Chondrocyte (in vitro differentiated cells): Measurements from ENCODE around the gene PLSCR2. TPM values are rescaled to one million over a fixed set of nuclear protein-coding genes. Genes with fewer than 3 reads are reported as not detected.

Experiments used
- DNase-seq: peaks from one replicate; pipeline ENCODE4 v3.0.0; 2021; ENCODE audit warnings: mixed read lengths, low spot score
- H3K27ac Mint-ChIP-seq: one replicate; pipeline ENCODE4 v1.8.0; 2021; ENCODE audit warnings: mild to moderate bottlenecking, moderate library complexity, mixed read lengths; ENCODE audit not compliant: unreplicated experiment
- H3K27me3 Mint-ChIP-seq: 2 replicates; pipeline ENCODE4 v1.8.0; 2021; ENCODE audit warnings: low read depth, mixed read lengths
- H3K36me3 Mint-ChIP-seq: 2 replicates; pipeline ENCODE4 v1.8.0; 2021; ENCODE audit warnings: low read depth, mixed read lengths
- H3K4me1 Mint-ChIP-seq: 2 replicates; pipeline ENCODE4 v1.8.0; 2021; ENCODE audit warnings: low read depth, mild to moderate bottlenecking, mixed read lengths
- H3K4me3 Mint-ChIP-seq: one replicate; pipeline ENCODE4 v1.8.0; 2021; ENCODE audit warnings: mild to moderate bottlenecking, moderate library complexity, mixed read lengths; ENCODE audit not compliant: unreplicated experiment
- H3K9me3 Mint-ChIP-seq: 2 replicates; pipeline ENCODE4 v1.8.0; 2021; ENCODE audit warnings: low read depth, mixed read lengths
- total RNA-seq: library from RNA; stranded (reverse); gene quantifications from 3 replicates; pipeline ENCODE4 v1.2.1, GENCODE V29; 2021
- TF ChIP-seq, protein P1 (sequence below): fragments of 200-600 bp; sonication (generic); IDR thresholded peaks from 2 replicates; pipeline ENCODE4 v1.5.0; 2021; ENCODE audit warnings: antibody characterized with exemption, mild to moderate bottlenecking, moderate library complexity

The PLSCR2 gene
- total RNA-seq, 1 donor from 2014 or later = not detected

DNA sequence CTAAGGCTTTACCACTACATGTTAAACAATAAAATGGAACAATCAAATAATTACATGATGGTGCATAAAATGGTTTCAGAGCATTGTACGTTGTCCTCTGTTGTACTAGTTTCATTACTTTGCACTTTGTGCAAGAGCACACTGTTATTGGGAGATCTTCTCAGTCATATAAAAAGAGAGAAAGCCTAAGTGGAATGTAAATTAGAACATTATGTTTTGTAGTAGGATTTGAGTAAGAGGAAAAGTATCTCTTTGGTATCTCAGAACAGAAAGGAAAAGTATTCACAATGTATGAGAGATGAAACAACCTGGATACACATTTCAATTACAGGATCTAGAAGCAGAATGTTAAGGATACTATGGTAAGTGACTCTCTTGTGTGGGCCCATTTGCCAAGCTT is 26.9 kb upstream of the PLSCR2 start:
- Mint-ChIP-seq H3K9me3 (peaks cover 17% of the 10 kb centered on the region), H3K27ac (no peak overlapping the region), H3K36me3 (peaks cover 3% of the 10 kb centered on the region), H3K4me1 (peaks cover 23% of the 10 kb centered on the region), H3K4me3 (no peak overlapping the region), H3K27me3 (no peaks in the 10 kb centered on the region)
- no peak for DNase-seq
- TF ChIP-seq, protein P1, sequence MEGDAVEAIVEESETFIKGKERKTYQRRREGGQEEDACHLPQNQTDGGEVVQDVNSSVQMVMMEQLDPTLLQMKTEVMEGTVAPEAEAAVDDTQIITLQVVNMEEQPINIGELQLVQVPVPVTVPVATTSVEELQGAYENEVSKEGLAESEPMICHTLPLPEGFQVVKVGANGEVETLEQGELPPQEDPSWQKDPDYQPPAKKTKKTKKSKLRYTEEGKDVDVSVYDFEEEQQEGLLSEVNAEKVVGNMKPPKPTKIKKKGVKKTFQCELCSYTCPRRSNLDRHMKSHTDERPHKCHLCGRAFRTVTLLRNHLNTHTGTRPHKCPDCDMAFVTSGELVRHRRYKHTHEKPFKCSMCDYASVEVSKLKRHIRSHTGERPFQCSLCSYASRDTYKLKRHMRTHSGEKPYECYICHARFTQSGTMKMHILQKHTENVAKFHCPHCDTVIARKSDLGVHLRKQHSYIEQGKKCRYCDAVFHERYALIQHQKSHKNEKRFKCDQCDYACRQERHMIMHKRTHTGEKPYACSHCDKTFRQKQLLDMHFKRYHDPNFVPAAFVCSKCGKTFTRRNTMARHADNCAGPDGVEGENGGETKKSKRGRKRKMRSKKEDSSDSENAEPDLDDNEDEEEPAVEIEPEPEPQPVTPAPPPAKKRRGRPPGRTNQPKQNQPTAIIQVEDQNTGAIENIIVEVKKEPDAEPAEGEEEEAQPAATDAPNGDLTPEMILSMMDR = no peak

DNA sequence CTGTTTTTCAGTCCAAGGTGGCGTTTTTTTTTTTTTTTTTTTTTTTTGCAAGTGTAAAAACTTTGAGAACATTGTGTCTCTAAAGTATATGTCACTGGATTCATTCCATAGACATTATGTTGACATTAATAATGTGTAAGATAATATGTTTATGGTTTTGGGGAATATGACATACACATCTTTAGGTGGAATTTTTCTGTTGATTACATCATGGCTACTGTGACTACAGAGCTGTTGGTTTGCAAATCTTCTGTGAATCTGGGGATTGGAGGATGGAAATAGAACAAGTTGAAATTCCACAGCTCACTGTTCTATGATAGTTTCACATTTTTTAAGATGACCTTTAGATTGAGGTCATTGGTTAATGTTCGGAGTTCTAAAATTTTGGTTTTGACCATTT is 24.4 kb upstream of the PLSCR2 start:
- Mint-ChIP-seq H3K27ac (peak overlapping the region; percentile 69), H3K27me3 (no peaks in the 10 kb centered on the region), H3K4me1 (peaks cover 26% of the 10 kb centered on the region), H3K4me3 (no peak overlapping the region), H3K9me3 (peaks cover 36% of the 10 kb centered on the region), H3K36me3 (peaks cover 6% of the 10 kb centered on the region)
- DNase-seq = no peak
- TF ChIP-seq, protein P1 = no peak

DNA sequence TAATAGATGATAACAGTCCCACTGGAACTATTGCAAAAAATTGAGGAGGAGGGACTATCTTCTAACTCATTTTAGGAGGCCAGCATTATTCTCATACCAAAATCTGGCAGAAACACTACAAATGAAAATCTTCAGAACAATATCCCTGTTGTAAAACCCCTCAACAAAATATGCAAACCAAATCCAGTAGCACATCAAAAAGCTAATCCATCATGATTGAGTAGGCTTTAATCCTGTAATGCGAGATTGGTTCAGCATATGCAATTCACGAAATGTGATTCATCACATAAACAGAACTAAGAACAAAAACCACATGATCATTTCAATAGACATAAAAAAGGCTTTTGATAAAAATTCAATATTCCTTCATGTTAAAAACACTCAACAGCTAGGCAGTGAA is 23.9 kb upstream of the PLSCR2 start:
- peak overlapping the region; percentile 69 for H3K27ac Mint-ChIP-seq
- peaks cover 6% of the 10 kb centered on the region for H3K36me3 Mint-ChIP-seq
- peaks cover 26% of the 10 kb centered on the region for H3K4me1 Mint-ChIP-seq
- H3K9me3 Mint-ChIP-seq = peaks cover 42% of the 10 kb centered on the region
- TF ChIP-seq, protein P1 = no peak
- H3K4me3 Mint-ChIP-seq = no peak overlapping the region
- no peaks in the 10 kb centered on the region for H3K27me3 Mint-ChIP-seq
- DNase-seq = no peak

DNA sequence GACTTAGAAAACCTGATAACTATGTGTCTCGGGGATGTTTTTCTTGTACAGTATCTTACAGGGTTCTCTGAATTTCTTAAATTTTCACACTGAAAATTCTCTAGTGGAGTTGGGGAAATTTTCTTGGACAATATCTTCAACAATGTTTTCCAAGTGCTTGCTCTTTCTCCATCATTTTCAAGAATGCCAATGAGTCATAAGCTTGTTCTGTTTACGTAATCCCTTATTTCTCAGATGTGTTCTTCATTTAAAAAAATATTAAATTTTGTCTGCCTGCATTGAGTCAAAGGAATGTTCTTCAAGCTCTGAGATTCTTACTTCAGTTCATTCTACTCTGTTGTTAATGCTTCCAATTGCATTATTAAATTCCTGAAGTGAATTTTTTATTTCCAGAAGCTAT is 21.9 kb upstream of the PLSCR2 start:
- Mint-ChIP-seq H3K4me1 (peaks cover 25% of the 10 kb centered on the region), H3K9me3 (peaks cover 50% of the 10 kb centered on the region), H3K27ac (peak overlapping the region; percentile 4), H3K4me3 (no peak overlapping the region), H3K27me3 (no peaks in the 10 kb centered on the region), H3K36me3 (peaks cover 6% of the 10 kb centered on the region)
- no peak for DNase-seq
- TF ChIP-seq, protein P1 = no peak

DNA sequence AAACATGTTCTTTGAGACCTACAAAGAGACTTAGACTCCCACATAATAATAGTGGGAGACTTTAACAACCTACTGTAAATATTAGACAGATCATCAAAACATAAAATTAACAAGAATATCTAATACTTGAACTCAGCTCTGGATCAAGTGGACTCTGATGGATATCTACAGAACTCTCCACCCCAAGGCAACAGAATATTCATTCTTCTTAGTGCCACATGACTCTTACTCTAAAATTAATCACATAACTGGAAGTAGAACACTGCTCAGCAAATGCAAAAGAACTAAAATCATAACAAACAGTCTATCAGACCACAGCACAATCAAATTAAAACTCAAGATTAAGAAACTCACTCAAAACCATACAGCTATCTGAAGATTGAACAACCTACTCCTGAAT is 15.9 kb upstream of the PLSCR2 start:
- no peaks in the 10 kb centered on the region for H3K4me1 Mint-ChIP-seq
- DNase-seq = no peak
- H3K27me3 Mint-ChIP-seq = no peaks in the 10 kb centered on the region
- peaks cover 40% of the 10 kb centered on the region for H3K9me3 Mint-ChIP-seq
- TF ChIP-seq, protein P1 = no peak
- no peak overlapping the region for H3K4me3 Mint-ChIP-seq
- H3K27ac Mint-ChIP-seq = no peak overlapping the region
- H3K36me3 Mint-ChIP-seq = peaks cover 7% of the 10 kb centered on the region
